Common myeloid progenitor, CD34-positive (primary cell): ENCODE measurements around the gene LRRC47.
"Not testable (repeated sequence)": the region's sequence is repeated elsewhere in the genome, so short reads cannot be mapped to it uniquely, and the experiment has no call there.

ENCODE experiments used
- CTCF ChIA-PET: fragments of 350-600 bp; sonication (Branson Sonifier 250); formaldehyde crosslinking; loops from one replicate; lab custom pipeline; 2021; ENCODE audit warnings: antibody characterized with exemption; lab: Charles Lee
- POLR2A ChIA-PET: fragments of 350-600 bp; sonication (Branson Sonifier 250); formaldehyde crosslinking; loops from one replicate; lab custom pipeline; 2021; ENCODE audit warnings: antibody characterized with exemption; lab: Charles Lee
- DNase-seq, 3 donors: peaks; one replicate each; pipeline versions ENCODE4 v3.0.0 to v3.0.0-alpha.2; 2013
- H3K27ac ChIP-seq, 2 experiments: 1 replicate in 1 of 2; 2 replicates in 1 of 2; pipeline ENCODE4 v1.7.0; 2013; ENCODE audit warnings: inconsistent platforms in 2 of 2, low read length in 2 of 2, mild to moderate bottlenecking in 2 of 2, low read depth in 1 of 2, moderate library complexity in 1 of 2; ENCODE audit not compliant: severe bottlenecking in 2 of 2, insufficient read depth in 1 of 2, poor library complexity in 1 of 2
- H3K27me3 ChIP-seq, 5 experiments: replicated peaks in 2 of 5; 1 replicate in 3 of 5; 2 replicates in 2 of 5; pipeline versions ENCODE4 v1.6.1 to v1.7.0; 2013; ENCODE audit warnings: low read length in 4 of 5, mild to moderate bottlenecking in 2 of 5, moderate library complexity in 2 of 5, inconsistent platforms in 1 of 5; ENCODE audit not compliant: insufficient read depth in 5 of 5, control insufficient read depth in 4 of 5
- H3K36me3 ChIP-seq, 4 experiments: 1 replicate in 2 of 4; 2 replicates in 2 of 4; pipeline versions ENCODE4 v1.6.1 to v1.7.0; 2013; ENCODE audit warnings: low read length in 3 of 4, control low read depth in 1 of 4, mild to moderate bottlenecking in 1 of 4; ENCODE audit not compliant: control insufficient read depth in 4 of 4, insufficient read depth in 4 of 4
- H3K4me1 ChIP-seq, 4 experiments: 1 replicate in 3 of 4; 2 replicates in 1 of 4; pipeline versions ENCODE4 v1.6.1 to v1.7.1; 2013; ENCODE audit warnings: low read length in 3 of 4, mild to moderate bottlenecking in 3 of 4, control low read depth in 1 of 4, inconsistent platforms in 1 of 4, moderate library complexity in 1 of 4; ENCODE audit not compliant: control insufficient read depth in 4 of 4, insufficient read depth in 4 of 4; ENCODE audit errors: control extremely low read depth in 1 of 4
- H3K4me3 ChIP-seq, 7 experiments: 1 replicate in 4 of 7; 2 replicates in 3 of 7; pipeline versions ENCODE4 v1.5.1 to v1.7.0; 2013; ENCODE audit warnings: mild to moderate bottlenecking in 7 of 7, low read length in 6 of 7, moderate library complexity in 6 of 7, inconsistent platforms in 2 of 7, low read depth in 2 of 7, control low read depth in 1 of 7; ENCODE audit not compliant: insufficient read depth in 4 of 7, control insufficient read depth in 1 of 7; ENCODE audit errors: extremely low read depth in 1 of 7
- H3K9me3 ChIP-seq, 5 experiments: 1 replicate in 4 of 5; 2 replicates in 1 of 5; pipeline versions ENCODE4 v1.6.1 to v1.7.1; 2013; ENCODE audit warnings: low read length in 4 of 5, mild to moderate bottlenecking in 2 of 5, inconsistent platforms in 1 of 5, low read depth in 1 of 5, moderate library complexity in 1 of 5; ENCODE audit not compliant: control insufficient read depth in 4 of 5, insufficient read depth in 2 of 5; ENCODE audit errors: control extremely low read depth in 1 of 5
- WGBS: methylation state at CpG from one replicate; pipeline ENCODE4 v1.1.5; 2013; ENCODE audit not compliant: insufficient coverage; 5-methylcytosine and 5-hydroxymethylcytosine counted together

Gene LRRC47

GRCh38 chr1:3817138-3817740 is 20.9 kb upstream of the LRRC47 start:
- H3K9me3 ChIP-seq: no peaks in the 10 kb centered on the region
- no peaks in the 10 kb centered on the region for H3K27me3 ChIP-seq
- 96% methylated on average over 17 of the region's 17 CpGs for WGBS
- CTCF ChIA-PET: no interaction called here
- no peaks in the 10 kb centered on the region for H3K4me1 ChIP-seq
- no peak overlapping the region for H3K4me3 ChIP-seq
- H3K27ac ChIP-seq: no peak overlapping the region
- peaks cover 7 to 56% (median 21%) of the 10 kb centered on the region in 4 experiments for H3K36me3 ChIP-seq
- POLR2A ChIA-PET: no interaction called here
- DNase-seq: no peak

GRCh38 chr1:3816331-3817137 is 20.2 kb upstream of the LRRC47 start:
- H3K36me3 ChIP-seq: peaks cover 7 to 49% (median 19%) of the 10 kb centered on the region in 4 experiments
- no peaks in the 10 kb centered on the region for H3K27me3 ChIP-seq
- H3K4me1 ChIP-seq: no peaks in the 10 kb centered on the region
- 96% methylated on average over 38 of the region's 38 CpGs for WGBS
- H3K4me3 ChIP-seq: no peak overlapping the region
- no peaks in the 10 kb centered on the region for H3K9me3 ChIP-seq
- no peak overlapping the region for H3K27ac ChIP-seq
- no peak for DNase-seq
- POLR2A ChIA-PET: no interaction called here
- CTCF ChIA-PET: no interaction called here

DNA sequence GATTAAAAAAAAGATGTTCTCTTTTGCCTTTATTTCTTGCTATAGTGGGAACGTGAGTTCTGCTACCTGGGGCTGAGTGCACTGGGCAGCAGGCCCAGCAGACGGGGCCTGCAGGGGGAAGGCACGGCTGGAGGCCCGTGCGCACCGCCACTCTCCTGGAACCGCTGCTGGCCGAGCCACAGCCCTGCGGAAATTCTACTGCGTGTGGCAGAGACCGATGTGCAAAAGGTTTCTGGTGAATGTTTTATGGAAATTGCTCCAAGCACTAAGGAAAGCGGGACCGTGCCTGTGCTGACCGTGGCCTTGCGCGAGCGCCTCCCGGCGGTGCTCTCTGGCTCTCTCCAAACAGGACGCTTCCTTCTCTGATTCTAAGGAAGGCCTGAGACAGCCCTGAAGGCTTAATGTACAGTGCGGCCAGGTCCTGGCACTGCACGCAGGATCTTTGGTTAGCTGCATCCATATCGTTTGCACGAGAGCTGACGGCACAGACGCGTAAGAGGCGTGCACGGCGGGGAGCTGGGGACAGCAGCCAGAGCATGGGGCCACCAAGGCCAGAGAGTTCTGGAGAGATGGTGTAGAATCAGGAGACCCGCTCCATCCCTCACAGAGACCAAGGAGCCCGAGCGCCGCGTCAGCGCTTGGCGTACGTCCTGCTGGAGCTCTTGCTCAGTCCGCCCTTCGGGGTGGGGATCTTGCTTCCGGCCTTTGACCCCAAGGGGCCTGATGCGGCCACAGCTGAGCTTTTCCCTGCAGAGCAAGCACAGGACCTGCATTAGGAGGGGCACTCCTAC is 18.7 kb upstream of the LRRC47 start:
- Histone ChIP-seq H3K27ac (no peak overlapping the region), H3K4me3 (no peak overlapping the region), H3K27me3 (no peaks in the 10 kb centered on the region), H3K4me1 (no peaks in the 10 kb centered on the region), H3K9me3 (no peaks in the 10 kb centered on the region), H3K36me3 (peaks cover 2 to 35% (median 10%) of the 10 kb centered on the region in 4 experiments)
- ChIA-PET CTCF (interaction anchor here (1.3 kb wide), 1 partner anchor 32 kb away, joined by 3 read pairs; no protein-coding TSS in a partner anchor), POLR2A (no interaction called here)
- DNase-seq: no peak
- 94% methylated on average over 34 of the region's 42 CpGs for WGBS

DNA sequence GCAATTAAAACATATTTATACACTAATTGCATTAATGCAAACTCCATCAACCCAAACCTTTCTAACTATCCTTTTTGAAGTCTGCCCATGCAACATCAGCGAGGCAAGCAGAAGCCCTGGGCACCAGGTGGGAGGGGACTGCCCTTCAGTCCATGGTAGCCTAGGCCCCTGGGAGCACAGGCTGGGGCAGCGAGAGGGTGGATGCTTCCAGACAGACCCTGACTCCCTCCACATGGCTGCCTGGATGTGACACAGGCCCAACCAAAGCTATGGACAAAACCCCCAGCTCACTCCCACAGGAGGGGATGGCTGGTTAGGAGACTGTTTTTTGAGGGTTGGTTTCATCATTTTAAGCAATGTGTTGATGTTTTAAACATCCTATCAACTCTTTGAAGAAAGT is 17.8 kb upstream of the LRRC47 start:
- ChIA-PET CTCF (no interaction called here), POLR2A (no interaction called here)
- Histone ChIP-seq H3K9me3 (no peaks in the 10 kb centered on the region), H3K27me3 (no peaks in the 10 kb centered on the region), H3K4me1 (no peaks in the 10 kb centered on the region), H3K36me3 (peaks cover 2 to 30% (median 8%) of the 10 kb centered on the region in 4 experiments), H3K4me3 (no peak overlapping the region), H3K27ac (no peak overlapping the region)
- DNase-seq: no peak
- 100% methylated on average over 1 of the region's 2 CpGs for WGBS

GRCh38 chr1:3811595-3811911 is 15.3 kb upstream of the LRRC47 start:
- WGBS: 86% methylated on average over 2 of the region's 2 CpGs
- CTCF ChIA-PET: no interaction called here

DNA sequence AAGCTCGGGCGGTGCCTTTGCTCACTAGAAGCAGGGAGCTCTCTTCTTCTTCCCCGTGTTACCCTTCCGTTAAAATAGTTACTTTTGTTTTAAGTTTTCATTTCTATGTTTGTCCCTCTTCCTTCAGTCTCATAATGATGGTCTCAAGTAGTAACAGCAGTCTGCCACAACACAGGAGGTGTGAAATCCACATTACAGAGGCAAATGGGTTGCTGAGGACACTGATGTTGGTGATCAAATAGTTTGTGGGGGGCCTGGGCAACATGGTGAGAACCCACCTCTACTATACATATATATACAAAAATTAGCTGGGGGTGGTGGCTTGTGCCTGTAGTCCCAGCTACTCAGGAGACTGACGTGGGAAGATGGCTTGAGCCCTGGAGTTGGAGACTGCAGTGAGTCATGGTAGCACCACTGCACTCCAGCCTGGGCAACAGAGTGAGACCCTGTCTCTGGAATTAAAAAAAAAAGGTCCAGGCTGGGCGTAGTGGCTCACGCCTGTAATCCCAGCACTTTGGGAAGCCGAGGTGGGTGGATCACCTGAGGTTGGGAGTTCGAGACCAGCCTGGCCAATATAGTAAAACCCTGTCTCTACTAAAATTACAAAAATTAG is 14.0 kb upstream of the LRRC47 start:
- POLR2A ChIA-PET, H3K27me3 ChIP-seq, H3K9me3 ChIP-seq, H3K4me1 ChIP-seq, DNase-seq, H3K27ac ChIP-seq, H3K4me3 ChIP-seq, CTCF ChIA-PET: not testable (repeated sequence)
- H3K36me3 ChIP-seq: peaks cover under 1 to 13% (median 5%) of the 10 kb centered on the region in 4 experiments
- WGBS: 88% methylated on average over 5 of the region's 9 CpGs

More at GRCh38 chr1:3811595-3811911, 15.3 kb upstream of the LRRC47 start:
- DNase-seq: no peak
- Histone ChIP-seq H3K4me3 (no peak overlapping the region), H3K4me1 (no peaks in the 10 kb centered on the region), H3K9me3 (peaks cover 0 to 5% (median 0%) of the 10 kb centered on the region in 5 experiments), H3K27ac (no peak overlapping the region), H3K36me3 (peaks cover 2 to 25% (median 8%) of the 10 kb centered on the region in 4 experiments), H3K27me3 (no peaks in the 10 kb centered on the region)
- POLR2A ChIA-PET: no interaction called here
